Left hindlimb (tissue), 1 donor: ENCODE results near the gene CALR.
"Not testable (repeated sequence)": the region's sequence is repeated elsewhere in the genome, so short reads cannot be mapped to it uniquely, and the experiment has no call there.

Experiments used
- DNase-seq: peaks from one replicate; pipeline ENCODE4 v3.0.0-alpha.2; 2018

Gene CALR

GRCh38 chr19:12937927-12938778, at the start of gene CALR:
Gene CALR, plus strand, starts transcription at chr19:12938609. Its CDS starts 71 bp downstream, at chr19:12938680.
- DNase-seq = peak; percentile 99

DNA sequence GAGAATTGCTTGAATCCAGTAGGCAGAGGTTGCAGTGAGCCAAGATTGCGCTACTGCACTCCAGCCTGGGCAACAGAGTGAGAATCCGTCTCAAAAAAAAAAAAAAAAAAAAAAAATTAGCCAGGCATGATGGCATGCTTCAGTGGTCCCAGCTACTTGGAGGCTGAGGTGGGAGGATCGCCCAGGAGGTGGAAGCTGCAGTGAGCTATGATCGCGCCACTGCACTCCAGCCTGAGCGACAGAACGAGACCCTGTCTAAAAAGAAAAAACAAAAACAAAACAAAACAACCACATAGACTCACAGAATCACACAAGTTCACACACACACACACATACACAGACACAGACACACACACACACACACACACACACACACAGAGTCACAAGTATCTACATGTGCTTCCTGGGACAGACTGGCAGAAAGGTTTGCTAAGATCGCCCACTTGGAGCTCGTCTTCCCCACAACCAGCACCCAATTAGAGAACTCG, 48.1 kb upstream of the CALR start:
- DNase-seq = not testable (repeated sequence)

DNA sequence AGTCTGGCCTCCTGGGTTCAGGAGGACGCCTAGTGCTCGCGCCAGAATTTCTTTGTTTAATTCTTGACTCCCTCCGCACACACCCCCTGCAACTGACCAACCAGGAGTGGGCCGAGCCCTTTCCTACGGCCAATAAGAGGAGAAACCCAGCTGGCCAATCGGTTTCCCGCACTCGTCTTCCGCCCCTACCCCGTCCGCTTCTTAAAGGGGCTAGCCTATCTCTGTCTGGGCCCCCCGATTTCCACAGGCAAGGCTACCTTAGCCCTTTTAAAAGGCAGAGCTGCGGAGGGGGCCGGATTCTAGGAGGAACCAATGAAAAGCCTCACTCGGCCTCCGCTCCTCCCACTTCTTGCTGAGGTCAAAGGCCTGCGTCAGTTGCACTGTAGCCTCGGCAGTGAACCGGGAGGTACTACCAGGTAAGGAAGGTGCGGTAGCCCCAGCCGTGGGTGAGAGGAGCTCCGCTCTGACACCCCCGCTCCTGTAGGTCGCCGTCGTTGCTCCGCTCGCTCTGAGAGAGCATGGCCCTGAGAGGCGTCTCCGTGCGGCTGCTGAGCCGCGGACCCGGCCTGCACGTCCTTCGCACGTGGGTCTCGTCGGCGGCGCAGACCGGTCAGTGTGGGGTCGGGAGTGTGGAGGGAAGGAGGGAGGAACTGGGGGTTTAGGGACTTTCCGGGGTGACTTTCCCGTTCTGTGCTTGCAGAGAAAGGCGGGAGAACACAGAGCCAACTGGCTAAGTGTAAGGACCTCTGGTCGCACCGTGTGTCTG, 47.4 kb upstream of the CALR start, which contains the start of gene GCDH:
Gene GCDH, plus strand, starts transcription at position 374 of the 766 bp plus-strand sequence. Its CDS starts 145 bp downstream, at position 519.
- DNase-seq = peak; percentile 98

DNA sequence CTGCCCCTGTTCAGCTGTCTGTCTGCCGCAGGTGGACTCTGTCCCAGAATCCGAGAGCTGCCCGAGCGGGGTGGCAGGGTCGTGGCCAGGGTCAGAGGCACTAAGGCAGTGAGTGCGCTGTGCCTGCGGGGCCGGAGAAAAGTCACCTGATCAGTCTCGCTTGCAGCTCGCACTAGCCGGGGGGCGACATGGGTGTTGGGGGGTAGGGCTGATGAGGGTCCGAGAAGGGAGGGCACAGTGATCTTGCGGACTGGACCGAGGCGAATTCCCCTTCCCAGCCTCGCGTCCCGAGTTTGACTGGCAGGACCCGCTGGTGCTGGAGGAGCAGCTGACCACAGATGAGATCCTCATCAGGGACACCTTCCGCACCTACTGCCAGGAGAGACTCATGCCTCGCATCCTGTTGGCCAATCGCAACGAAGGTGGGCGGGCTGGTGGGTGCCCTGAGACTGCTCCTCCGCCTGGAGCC, 46.8 kb upstream of the CALR start:
- no peak for DNase-seq

GRCh38 chr19:12893582-12893981, 44.8 kb upstream of the CALR start:
- no peak for DNase-seq

- no peak for DNase-seq
Measured at GRCh38 chr19:12896460-12896859, 41.9 kb upstream of the CALR start.

- no peak for DNase-seq
Measured at GRCh38 chr19:12899891-12900518, 38.4 kb upstream of the CALR start.

GRCh38 chr19:12907166-12907565, 31.2 kb upstream of the CALR start:
- peak; percentile 21 for DNase-seq

DNA sequence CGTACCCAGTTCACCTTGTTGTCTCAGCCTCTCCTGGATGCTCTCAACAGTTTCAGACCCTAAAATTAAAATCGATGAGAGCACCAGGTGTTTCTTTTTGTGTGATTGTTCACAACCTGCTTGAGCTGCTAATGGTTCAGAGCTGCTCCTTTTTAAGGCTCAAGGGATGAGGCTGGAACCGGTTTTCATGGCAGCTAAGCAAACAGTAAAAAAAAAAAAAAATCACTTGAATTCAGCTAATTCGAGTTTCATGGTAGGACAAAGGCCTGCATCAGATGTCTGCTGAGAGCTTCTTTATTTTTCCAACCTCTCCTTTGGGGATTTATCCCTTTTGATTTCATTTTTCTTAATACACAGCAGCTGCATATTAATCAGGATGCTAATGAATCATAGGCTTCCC, 25.8 kb upstream of the CALR start:
- DNase-seq = no peak

DNA sequence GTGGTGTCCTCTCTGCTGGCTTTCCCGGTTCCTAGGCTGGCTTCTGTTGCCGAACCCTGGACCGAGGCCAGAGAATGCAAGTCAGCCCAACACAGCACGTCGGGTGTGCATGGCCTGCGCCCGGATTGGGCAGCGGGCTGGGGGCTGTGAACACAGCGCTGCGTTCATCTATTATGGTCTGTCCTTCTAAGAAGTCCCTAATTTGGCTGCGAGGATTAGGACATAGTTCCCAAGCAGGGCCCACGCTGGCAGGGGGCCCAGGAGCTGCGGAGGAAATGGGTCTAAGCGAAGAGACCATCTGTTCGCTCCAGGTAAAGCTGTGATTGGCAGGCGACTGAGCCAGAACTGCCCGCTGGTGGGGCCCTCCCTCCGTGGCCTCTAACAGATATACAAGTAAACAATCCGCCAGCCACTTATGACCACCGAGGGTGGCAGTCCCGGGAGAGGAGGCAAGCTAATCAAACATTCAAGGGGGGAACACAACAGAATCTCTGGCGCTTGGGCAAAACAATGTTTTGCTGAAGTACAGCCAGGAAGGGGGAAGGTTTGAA, 25.3 kb upstream of the CALR start:
- DNase-seq = peak; percentile 88

GRCh38 chr19:12913851-12914690, 24.3 kb upstream of the CALR start:
- DNase-seq = peak; percentile 65

- DNase-seq = not testable (repeated sequence)
Measured at GRCh38 chr19:12915860-12916259, 22.5 kb upstream of the CALR start.

DNA sequence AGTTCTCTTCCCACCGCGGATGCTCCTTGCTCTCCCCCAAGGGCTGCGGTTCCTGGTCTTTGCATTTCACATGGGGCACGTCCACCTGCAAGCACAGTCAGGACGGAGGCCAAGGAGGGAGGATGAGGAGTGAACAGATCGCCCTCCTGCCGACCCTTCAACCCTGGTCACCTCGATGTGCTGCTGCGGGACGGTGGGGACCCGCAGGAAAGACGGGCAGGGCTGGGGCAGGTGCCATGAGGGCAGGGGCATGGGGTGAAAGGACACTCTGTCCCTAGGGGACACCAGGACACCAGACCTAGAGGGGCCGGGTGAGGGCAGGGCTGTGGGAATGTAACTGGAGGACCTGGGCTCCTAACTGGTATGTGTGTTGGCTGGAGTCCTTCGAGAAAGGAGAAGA, 20.2 kb upstream of the CALR start:
- peak; percentile 33 for DNase-seq

DNA sequence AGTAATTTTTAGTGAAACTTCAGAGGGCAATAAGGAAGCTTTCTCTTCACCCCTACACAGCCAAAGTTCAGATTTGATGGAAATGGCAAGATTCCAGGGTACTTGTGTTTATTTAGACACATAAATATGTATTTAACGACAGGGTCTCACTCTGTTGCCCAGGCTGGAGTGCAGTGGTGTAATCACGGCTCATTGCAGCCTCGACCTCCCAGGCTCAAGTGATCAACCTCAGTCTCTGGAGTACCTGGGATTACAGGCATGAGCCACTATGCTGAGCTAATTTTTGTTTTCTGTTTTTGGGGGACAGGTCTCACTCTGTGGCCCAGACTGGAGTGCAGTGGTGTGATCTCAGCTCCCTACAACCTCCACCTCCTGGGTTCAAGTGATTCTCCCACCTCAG, 17.4 kb upstream of the CALR start:
- peak; percentile 8 for DNase-seq

DNA sequence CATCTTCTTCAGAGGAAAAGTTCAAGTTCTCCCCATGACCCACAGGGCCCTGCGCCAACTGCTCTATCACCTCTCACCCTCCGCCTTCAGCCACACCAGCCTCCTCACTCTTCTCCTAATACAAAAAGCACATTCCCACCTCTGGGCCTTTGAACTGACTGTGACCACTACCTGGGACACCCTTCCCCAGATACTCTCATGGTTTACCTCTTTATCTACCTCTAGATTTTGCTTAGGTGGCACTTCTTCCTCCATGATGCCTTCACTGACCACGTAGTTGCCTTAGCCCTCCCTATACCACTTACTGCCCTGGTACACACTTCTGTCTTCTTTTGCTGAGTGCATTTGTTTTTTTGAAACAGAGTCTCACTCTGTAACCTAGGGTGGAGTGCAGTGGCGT, 15.4 kb upstream of the CALR start:
- no peak for DNase-seq

- peak; percentile 22 for DNase-seq
Measured at GRCh38 chr19:12924621-12925310, 13.6 kb upstream of the CALR start.

DNA sequence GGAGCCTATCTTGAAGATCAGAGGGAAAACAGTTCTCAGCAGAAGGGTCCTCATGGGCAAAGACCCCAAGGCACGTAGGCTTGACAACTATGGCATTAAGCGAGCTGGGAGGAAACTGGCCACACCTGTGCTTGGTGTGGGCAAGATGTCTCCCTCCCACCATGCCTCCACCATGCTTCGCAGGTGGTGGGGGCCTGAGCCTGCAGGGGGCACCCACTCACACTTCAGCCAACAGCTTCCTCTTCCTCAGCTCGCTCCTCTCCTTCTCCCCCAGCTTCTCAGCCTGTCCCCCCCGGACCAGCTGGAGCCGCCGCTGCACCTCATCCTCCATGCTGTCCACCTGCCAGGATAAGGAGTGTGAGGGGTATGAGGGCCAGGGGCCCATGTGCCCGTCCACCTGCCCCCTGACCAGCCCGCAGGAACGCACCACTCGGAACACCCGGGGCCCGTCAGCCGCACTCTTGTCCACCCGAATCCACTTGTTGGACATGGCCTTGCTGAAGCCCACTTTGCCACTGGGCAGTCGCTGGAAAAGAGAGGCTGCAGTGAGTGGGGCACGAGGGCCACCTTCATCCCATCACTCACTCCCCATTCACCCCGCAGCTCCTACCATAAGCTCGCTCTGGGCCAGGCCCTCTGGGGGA, 8.3 kb upstream of the CALR start:
- no peak for DNase-seq

DNA sequence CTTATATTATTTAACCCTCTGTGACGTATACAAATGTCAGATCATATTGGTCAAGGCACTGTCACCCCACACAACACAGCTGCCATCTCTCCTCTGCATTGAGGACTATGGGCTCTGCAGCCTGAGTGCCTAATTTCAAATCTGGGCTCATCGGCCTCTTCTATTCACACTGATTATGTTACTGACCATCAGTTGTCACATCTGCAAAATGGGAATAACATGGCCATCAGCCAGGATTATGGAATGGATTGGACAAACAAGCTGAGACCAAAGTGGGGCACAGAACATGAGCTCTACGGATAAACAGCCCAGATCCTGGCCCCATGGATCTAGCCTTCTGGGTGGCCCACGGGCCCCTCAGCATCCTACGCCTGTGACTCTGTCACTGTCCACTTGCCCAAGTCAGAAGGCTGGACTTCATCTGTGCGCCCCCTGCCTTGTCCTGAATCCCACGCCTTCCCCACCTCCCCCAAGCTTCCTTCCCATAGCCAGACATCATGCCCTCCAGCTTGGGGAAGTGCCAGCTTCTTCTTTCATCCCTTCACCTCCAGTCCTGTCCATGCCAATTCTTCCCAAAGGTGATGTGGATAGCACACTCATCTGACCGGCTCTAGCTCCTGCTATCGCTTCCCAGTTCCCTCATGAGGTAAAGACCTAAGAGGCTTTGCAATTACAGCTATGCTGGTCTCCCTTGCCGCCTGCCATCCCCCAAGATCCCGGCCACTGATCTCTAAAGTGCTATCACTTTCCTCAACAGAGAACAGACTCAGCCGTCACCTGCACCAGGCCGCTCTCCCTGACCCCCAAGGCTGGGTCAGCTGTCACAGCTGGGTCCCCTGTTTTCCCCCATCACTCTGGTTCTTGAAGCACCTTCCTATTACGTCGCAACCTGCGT, 5.8 kb upstream of the CALR start:
- no peak for DNase-seq

DNA sequence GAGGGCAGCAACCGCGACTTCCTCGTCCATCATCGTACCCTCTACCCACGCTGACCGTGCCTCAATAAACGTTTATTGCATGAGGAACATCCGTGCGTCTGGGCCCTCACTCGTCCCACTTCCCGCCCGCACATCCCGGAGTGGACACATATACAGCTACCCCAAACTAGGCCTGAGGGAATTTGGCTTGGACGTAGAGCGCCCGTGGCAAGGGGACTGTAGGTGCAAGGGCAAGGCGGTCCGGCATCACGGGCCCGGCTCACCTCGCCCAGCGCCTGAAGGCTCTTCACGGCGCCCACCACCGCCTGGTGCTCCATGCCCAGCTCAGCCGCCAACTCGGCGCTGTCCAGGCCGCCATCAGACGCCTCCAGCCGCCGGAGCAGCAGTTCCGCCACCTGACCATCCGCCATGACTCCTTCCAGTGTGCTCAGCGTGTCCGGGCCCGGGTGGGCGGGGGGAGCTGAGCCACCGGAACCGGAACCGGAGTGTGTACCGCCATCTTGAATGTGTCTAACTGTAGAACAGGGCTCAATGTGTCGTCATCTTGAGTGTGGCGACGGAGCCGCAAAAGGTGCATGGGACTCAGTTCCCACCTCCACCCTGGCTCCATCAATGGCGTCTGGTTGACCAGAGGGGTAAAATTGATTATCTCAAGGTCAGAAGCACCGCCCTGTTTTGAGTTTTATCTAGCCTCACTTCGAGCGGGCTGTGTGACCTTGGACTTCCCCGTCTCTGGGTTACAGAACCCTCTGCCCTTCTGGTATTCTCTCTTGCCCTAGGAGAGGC, 4.9 kb upstream of the CALR start, which contains the start of gene FARSA:
Gene FARSA, minus strand, starts transcription at position 425 of the 786 bp plus-strand sequence. Its CDS starts 15 bp downstream, at position 410.
- DNase-seq = peak; percentile 95
